GM19467 (cell line): ENCODE data around the gene TRPV3.
"Not testable (repeated sequence)": the region's sequence is repeated elsewhere in the genome, so short reads cannot be mapped to it uniquely, and the experiment has no call there.

Source experiments
- ATAC-seq: cut with Tn5 transposase; IDR thresholded peaks from one replicate; pipeline ENCODE4 v1.9.1; 2021; ENCODE audit warnings: mild to moderate bottlenecking, moderate library complexity; ENCODE audit not compliant: unreplicated experiment

The TRPV3 gene

DNA sequence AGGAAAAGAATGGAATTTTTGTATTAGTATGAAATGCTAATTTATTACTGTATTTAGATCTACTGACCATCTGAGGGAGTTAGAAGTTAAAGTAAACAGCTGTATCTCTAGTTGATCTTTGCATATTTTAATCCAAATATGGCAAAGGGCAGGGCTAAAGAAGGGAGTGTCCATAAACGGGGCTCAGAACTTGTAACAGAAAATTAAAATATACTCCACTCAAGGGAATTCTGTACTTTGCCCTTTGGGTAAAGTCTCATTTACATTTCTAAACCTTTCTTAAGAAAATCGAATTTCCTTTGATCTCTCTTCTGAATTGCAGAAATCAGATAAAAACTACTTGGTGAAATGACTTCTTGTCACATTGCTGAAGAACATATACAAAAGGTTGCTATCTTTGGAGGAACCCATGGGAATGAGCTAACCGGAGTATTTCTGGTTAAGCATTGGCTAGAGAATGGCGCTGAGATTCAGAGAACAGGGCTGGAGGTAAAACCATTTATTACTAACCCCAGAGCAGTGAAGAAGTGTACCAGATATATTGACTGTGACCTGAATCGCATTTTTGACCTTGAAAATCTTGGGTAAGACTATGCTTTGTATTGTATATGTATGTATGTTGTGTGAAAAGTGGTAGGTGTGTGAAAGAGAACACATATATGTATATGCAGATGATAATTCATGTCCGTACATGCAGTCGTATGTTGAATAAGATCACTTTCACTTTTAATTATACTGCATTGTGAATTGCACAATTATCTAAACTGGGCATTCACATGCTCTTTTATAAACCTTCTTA lies 81.6 kb downstream of the TRPV3 start, which contains the start of gene ASPA:
Gene ASPA (plus strand): TSS at position 186 of the 799 bp plus-strand sequence. CDS start 163 bp downstream, at position 349.
- ATAC-seq = no peak

DNA sequence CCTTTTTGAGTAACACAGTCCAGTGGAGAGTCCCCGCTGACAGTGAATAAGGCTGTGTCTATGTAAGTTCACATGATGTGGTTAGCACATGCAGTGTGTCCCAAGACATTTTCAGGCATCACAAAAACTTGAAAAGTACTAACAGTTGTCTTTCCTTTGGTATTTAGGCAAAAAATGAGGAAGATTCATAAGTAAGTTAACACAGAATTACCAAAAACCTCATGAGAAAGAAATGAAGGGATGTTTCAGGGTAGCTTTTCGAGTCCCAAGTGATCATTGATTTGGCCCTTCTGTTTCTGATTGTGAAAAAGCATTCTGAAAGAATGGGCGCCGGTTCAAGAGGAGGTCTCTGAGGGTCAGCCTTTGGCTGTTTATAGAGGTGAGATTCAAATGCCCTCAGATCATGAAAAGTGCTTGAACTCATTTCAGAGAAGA lies 82.3 kb downstream of the TRPV3 start:
- no peak for ATAC-seq

DNA sequence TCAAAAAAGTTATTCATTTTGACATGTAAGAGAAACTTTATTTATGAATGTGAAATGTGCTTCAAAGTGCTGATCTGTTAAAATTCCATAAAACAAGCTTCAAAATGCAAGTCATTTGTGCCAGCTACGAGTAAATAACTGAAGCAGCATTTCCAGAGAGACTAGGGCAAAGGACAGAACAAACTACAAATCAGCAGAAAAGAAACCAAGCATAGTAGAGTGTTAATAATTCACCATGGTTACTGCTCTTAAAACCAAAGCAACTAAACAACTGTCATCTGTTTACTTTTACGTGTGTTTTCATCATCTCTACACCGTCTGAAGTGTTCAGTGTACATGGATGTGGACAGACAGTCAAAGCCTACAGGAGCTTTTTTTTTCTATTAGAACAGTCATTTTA lies 83.4 kb downstream of the TRPV3 start:
- no peak for ATAC-seq

DNA sequence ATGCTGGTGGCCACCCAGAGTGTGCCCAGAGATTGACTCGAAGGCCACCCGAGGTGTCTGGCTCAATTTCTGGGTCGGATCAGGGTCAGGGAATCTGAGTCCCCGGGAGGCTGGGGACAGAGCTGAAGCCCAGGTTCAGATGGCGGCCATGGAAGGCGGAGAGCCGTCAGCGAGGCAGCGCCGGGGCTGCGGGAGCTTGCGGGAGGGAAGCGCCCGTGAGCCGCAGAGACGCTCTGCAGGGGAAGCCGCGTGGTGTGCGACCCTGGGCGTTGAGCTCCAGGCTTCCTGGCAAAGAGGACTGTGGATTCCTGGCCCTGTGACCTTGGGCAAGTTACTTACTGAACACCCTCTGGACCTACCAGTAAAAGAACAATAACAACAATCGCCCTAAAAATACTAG lies 85.5 kb downstream of the TRPV3 start:
- ATAC-seq = no peak

DNA sequence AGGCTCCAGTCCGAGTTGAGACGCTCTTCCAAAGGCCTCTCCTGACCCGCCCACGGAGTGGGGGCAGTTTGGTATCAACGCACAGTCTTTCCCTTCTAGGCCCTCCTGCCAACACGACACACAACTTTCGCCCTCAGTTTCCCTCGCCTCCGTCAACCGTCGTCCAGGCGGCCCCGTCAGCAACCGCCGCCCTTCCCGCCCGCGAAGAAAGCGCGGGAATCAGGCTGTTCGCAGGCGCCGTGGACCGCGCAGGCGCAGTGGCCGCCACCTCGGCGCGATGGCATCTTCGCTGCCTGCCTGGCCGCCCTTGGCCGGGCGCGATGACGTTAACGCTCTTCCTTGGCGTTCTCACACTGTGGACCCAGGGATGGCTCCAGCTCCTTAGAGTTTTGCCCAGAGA lies 86.0 kb downstream of the TRPV3 start, which contains the start of gene SPATA22:
Gene SPATA22 (minus strand): TSS at position 221 of the 400 bp plus-strand sequence. CDS start 2,494 bp downstream, outside the sequence.
- no peak for ATAC-seq

DNA sequence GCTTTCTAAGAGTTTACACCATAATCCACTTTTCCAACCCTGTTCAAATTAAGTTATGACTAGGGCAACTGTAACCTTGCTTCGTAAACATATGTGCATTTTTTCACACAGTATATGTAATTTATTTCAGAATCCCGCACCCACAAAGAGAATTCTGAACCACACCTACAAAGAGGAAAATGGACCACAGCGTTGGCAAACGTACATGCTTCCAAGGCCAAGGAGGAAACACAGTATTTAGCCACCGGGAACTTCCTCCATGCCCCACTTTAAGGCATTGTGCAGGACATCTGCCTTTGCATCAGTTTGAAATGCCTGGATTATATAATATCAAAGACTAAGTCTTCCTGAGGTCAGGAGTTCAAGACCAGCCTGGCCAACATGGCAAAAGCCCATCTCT lies 88.1 kb downstream of the TRPV3 start:
- no peak for ATAC-seq

DNA sequence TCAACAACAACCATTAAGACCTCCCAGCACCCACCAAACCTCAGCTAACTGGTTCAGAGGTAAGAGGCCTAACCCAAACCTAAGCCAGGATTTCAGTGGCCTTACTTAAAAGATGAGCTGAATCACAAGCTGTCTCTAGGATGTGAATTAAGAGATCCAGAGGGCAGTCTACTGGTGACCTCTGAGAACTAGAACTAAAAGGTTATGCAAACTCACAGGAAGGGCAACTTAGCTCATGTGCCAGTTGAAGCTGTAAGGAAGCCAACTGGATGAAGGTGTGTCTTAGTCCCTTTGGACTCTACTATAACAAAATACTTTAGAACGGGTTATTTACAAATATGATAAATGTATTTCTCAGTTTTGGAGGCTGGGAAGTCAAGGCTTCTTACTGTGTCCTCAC lies 91.3 kb downstream of the TRPV3 start:
- ATAC-seq = not testable (repeated sequence)
